Activated CD8-positive, alpha-beta memory T cell treated with anti-CD3 and anti-CD28 coated beads, Interleukin-2, amount 50 U/mL, for 1 hour (primary cell): Measurements from ENCODE around the gene ZBTB17.
A peak's percentile ranks its signal among the peaks of the same experiment; 100 is the strongest.
"Not testable (repeated sequence)": the region's sequence is repeated elsewhere in the genome, so short reads cannot be mapped to it uniquely, and the experiment has no call there.

ENCODE experiments used
- DNase-seq: peaks from one replicate; pipeline ENCODE4 v3.0.0-alpha.2; 2020; ENCODE audit errors: extremely low read depth

ZBTB17 gene

DNA sequence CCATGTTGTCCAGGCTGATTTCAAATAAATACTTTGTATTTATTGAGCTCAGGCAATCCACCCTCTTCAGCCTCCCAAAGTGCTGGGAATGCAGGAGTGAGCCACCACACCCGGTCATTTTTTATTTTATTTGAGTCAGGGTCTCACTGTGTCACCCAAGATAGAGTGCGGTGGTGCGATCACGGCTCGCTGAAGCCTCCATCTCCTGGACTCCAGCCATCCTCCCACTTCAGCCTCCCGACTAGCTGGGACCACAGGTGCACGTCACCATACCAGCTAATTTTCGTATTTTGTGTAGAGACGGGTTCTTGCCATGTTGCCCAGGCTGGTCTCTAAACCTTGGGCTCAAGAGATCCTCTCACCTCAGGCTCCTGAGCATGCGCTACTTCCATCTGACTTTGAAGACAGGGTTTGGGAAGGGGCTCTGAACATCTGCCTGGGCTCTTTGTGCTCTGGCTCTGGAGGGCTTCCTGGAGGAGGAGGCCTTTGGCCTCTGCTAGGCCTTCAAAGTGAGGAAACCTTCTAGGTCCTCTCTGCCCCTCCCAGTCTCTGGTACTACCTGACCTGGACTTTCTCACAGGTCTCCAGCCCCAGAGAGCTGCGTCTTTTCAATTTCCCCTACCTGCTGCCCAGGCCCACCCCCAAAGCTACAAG lies 36.2 kb upstream of the ZBTB17 start:
- no peak for DNase-seq

DNA sequence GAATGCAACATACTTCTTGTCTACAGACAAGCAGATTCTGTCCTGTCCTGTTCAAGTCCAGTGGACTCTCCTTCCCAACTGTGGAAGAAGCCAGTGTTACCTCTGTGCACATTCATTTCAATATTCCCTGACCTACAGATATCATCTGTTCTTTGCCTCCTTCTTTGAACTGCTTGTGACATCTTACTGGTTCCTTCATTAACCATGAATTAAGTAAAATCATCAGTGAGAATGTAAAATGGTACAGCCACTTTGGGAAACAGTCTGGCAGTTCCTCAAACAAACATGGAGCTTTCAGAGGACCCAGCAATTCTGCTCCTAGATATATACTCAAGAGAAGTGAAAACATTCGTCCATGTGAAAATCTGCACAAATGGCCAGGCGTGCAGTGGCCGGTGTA lies 34.9 kb upstream of the ZBTB17 start:
- DNase-seq = no peak

DNA sequence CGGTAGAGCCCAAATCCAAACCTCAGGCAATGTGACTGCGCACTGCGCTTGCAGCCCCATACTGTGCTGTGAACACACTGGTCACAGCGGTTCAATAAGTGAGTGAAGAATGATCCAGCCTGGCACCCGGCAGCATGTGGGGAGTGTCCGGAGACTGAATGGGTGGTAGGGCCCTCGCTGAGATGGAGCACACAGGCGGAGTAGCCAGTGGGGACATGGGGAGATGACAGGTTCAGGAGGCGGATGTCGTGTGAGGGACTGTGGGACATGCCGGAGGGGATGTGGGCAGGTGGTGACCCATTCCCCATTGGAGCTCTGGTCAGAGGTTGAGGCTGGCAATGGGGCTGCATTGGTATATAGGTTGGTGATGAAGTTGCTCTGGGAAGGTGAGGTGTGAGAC lies 33.8 kb upstream of the ZBTB17 start:
- DNase-seq = no peak

DNA sequence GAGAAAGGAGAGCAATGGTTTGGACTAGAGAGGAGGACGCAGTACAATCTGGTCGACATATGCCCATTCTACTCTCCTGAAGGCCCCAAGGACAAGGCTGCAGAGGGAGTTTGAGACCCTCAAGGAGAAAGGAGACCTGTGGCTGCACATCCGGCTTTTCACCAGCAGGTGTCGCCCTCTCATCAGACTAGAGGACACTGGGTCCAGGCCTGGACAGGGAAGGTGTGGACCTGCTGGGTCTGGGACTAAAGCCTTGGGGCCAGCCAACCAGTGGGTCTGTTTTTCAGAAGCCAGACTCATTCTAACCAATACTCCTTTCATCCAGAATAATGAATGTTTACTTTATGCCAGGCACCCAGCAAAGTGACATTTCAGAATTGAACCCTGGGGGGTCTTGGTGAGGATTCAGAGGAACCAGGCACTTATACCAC lies 33.1 kb upstream of the ZBTB17 start:
- peak; percentile 20 for DNase-seq

DNA sequence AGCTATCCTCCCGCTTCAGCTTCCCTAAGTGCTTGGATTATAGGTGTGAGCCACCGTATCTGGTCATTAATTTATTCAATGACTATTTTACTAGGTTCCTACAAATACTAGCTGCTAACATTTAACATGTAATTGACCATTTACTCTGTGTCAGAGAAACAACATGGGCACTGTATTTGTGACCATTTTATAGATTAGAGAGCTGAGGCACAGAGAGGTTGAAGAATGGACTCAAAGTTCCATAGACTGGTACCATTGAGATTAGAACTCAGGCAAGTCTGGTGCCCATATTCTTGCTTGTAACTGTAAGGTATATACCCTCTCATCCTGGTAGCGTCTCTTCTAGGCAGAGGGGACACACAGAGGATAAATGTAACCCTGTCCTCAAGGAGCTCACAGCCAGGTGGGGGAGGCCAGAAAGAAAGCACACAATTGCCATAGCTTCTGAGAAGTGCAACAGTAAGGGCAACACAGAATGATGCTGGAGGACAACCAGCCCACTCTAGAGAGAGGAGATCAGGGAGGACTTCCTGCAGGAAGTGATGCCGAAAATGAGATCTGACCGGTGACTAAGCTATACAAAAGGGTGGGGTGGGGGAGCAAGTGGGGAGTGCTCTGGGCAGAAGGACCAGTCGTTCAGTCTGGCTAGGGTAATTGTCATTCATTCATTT lies 31.9 kb upstream of the ZBTB17 start:
- DNase-seq = no peak

DNA sequence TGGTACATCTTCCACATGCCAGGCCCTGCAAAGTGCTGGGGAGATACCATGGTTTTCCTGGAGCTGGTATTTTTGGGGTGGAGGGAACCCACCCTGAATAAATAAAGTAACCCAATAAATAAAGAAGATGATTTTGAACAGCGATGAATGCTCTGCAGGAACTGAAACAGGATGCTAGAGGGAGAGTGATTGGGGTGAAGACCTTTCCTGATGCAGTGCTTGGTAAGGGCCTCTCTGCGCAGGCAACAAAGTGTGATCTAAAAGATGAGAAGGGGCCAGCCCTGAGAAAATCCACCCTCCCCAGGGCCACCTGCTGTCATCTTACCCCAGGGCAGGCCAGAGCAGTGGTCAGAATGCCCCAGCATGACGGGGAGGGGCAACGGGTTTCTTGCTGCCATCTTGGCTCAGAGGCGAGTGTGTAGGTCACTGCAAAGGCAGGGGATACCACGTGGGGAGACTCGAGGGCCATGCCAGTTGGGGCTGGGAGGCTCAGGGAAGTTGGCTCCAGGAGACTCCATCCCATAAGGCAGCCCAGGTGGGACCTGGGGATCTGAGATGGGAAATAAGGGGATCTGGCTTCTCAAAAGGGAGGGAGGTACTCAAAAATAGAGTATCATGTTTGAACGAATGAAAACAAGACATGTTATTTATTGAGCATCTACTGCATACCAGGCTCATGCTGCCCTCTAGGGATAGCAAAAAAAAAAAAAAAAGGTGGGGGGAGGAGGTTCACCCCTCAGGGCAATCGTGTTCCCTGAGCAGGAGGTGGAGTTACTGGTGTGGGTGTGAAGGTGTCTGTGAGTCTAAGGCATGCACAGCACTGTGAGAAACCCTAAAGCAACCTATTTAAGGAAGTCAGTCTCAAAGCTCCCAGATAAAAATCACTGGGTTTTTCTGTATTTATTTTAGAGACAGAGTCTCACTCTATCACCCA lies 30.9 kb upstream of the ZBTB17 start:
- no peak for DNase-seq

DNA sequence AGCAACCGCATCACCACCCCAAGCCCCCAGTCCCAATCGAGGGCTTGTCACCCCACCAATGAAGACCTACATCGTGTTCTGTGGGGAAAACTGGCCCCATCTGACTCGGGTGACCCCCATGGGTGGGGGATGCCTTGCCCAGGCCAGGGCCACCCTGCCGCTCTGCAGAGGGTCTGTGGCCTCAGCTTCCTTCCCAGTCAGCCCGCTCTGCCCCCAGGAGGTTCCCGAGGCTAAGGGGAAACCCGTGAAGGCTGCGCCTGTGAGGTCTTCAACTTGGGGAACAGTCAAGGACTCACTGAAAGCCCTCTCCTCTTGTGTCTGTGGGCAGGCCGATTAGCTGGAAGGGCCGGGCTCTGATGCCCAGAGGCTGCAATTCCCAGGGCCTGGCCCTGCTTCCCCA lies 30.1 kb upstream of the ZBTB17 start:
- DNase-seq = no peak

DNA sequence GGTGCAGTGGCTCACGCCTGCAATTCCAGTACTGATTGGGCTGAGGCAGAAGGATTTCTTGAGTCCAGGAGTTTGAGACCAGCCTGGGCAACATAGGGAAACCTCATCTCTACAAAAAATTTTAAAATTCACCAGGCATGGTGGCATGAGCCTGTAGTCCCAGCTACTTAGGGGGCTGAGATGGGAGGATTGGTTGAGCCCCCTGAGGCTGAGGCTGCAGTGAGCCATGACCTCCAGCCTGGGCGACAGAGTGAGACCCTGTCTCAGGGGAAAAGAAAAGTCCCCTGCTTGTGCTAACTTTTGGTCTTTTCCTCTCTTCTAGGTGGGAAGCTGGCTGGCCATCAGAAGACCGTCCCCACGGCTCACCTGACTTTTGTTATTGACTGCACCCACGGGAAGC lies 29.7 kb upstream of the ZBTB17 start:
- DNase-seq = no peak

DNA sequence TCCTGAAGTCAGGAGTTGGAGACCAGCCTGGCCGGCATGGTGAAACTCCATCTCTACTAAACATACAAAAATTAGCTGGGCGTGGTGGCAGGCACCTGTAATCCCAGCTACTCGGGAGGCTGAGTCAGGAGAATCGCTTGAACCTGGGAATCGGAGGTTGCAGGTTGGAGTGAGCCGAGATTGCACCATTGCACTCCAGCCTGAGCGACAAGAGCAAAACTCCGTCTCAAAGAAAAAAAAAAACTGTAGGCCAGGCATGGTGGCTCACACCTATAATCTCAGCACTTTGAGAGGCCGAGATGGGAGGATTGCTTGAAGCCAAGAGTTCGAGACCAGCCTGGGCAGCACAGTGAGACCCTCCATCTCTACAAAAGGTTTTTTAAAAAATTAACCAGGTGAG lies 25.4 kb upstream of the ZBTB17 start:
- DNase-seq = not testable (repeated sequence)

DNA sequence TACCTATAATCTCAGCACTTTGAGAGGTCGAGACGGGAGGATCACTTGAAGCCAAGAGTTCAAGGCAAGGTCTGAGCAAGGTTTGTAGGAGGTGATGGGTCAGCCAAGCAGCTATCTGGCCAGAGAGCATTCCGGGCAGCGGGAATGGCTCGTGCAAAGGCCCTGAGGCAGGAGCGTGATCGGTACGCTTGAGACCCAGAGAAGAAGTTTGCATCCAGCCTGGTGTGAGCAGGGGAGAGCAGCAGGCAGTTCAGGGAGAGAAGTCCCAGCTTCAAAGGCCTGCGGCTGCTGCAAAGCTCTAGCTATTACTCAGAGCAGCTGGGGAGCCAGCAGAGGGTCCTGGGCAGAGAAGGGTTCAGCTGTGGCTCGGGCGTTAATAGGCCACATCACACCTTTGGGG lies 23.0 kb upstream of the ZBTB17 start:
- no peak for DNase-seq

DNA sequence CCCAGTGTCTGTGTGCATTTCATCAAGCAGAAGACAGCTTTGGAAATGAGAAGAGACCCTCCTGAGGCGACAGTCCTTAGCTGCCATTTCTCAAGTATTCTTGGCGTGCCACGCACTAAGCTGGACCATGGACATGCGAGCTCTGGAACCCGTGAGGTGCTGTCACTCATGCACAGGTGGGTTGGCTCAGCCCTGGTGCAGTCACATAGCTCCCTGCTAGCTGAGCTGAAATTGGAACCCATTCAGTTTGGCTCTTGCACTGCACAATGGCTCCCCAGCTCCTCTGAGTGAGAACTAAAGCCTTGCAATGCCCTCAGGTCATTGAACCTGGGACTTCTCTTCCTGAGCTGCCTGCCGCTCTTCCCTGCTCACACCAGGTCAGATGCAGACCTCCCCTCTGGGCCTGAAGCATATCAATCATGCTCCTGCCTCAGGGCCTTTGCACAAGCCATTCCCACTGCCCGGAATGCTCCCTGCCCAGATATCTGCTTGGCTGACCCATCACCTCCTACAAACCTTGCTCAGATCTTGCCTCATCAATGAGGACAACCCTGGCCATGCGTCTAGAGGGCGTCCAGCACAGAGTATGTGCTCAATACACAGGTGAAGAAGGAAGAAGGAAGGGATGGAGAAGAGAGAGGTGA lies 21.9 kb upstream of the ZBTB17 start:
- DNase-seq = no peak

DNA sequence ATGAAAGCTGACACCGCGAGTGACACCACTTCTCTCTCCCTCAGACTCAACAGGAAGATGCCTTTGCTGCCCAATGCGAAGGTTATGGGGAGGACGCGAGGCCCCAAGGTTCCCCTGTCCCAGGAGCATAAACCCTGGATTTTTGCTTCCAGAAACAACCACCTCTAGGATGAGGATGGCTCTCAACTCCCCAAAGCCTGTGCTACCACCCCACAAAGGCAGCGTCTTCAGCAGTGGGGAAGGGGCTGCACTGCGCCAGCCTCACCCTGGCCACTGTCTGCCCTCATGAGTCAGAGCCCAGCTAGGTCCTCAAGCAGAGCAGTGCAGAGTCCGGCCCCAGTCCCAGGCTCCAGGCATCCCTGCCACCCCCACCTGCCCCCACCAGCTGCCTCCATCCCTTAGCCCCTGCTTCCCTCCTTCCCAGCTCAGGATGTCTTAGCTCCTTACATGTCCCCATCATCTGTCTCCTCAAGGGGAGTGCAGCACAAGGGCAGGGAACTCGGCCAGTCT lies 21.2 kb upstream of the ZBTB17 start:
- DNase-seq = no peak

DNA sequence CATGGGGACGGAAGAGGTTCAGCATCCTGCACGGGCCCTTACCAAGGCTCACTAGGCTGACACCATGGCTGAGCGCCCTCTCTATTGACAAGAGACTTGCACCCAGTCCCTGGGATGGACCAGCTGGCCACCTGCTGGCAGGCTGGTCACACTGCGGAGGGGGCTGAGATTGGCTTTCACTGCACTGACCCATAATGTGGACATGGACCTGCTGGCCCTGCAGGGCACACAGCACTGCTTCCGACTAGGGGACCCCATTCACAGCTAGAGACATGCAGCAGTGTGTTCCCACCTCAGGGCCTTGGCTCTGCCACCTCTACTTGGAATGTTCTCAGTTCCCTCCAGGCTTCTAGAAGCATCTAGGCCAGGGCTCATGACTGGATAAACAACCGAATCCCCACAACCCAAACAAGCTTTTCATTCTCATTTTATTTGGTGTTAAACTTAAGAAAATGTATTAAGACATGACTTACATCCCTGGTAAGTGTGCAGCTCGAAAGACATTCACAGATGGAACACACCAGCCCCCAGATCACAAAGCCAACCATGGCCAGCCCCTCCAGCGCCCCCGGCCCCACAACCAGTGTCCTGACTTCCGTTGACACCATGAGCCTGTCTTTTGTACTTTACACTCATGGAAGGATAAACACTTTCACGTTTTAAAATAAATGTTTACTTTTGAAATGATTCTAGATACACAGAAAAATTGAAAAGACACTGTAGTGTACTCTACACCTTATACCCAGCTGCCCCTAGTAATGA lies 18.9 kb upstream of the ZBTB17 start:
- DNase-seq = no peak

DNA sequence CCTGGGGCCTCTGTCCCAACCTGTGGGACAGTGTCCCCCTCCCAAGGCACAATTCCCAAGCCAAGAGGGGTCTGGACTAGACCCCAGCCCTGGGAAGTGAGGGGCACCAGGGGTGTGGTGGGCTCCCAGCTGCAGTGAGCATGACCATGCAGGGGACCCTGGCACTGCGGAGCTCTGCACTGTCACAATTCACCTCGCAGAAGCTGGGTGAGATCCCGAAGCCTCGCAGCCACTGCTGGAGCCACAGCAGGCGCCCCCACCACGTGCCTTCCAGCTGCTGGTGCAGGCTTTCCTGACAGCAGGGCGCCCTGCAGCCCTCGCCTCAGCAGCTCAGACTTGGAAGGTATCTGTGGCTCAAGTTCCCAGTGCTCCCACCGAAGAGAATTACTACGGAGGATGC lies 18.2 kb upstream of the ZBTB17 start:
- DNase-seq = no peak

DNA sequence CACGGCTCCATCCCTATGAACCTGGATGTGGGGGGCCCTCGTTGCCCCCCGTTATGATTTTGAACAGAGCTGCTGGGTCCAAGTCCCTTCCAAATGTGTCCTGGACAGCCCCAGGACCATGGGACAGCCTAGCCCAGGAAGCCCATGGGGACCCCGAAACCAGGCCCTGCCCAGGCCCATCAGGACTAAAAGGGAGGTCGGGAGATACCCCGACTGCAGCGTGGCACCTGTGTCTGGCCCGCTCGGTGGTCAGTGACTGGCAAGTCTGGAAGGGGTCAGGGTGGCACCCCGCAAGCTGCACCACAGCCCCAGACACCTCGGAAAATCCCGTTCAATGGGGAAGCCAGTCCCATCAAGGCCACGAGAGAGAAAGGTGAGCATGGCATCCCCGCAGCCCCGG lies 17.8 kb upstream of the ZBTB17 start:
- no peak for DNase-seq

DNA sequence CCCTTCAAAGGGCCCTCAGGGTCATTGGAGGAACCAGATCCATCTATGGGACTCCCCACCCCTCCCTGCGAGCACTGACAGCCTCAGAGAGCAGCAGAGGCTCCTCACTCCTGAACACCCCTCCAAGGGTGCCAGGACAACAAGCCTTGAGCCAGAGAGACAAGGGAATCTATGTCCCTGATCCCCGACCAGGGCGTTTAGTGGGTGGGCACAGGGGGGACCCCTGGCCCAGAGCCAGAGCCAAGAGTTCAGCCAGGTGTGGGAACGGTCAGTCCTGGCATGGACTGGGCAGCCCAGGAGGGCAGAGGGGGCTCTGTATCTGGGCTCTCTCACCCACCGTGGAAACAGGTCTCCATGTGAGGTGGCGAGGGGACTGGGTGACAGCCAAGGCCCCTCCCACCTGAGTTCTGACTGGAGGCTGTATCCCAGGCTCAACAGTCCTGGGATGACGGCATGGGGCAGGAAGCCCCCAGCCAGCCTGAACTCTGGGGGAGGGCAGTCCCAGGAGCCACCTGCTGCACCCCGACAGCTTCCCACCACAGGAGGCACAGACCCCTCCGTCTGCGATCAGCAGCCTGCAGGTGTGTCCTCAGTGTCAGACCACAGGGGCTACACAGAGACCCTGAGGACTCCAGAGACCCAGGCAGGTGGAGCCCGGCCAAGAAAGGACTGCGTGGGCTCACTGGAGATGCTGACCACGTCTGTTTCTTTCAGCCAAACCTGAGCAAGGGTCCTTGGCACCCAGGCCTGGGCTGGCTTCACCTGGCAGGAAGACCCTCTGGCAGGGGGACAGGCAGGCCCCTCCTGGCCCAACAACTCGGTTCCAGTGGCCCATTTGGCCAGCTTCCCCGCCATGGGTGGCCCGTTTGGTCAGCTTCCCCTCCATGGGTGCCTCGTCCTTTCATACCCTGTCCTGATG lies 16.9 kb upstream of the ZBTB17 start:
- no peak for DNase-seq

DNA sequence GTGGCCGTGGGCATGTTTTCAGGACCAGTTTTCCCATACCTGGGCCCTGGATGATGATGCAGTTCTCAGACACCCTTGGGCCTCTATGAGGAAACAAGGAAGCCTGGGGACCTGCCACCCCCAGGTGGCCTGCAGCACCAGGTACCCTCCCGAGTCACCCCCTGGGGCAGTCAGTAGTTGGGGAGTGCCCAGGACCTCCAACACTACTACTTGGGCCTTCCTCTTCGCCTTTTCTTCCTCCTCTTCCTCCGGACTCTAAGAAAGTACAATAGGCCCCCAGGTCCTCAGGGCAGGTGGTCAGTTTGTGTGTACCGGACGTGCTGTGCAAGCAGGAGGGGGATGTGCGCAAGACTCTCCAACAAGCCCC lies 16.3 kb upstream of the ZBTB17 start:
- DNase-seq = no peak

DNA sequence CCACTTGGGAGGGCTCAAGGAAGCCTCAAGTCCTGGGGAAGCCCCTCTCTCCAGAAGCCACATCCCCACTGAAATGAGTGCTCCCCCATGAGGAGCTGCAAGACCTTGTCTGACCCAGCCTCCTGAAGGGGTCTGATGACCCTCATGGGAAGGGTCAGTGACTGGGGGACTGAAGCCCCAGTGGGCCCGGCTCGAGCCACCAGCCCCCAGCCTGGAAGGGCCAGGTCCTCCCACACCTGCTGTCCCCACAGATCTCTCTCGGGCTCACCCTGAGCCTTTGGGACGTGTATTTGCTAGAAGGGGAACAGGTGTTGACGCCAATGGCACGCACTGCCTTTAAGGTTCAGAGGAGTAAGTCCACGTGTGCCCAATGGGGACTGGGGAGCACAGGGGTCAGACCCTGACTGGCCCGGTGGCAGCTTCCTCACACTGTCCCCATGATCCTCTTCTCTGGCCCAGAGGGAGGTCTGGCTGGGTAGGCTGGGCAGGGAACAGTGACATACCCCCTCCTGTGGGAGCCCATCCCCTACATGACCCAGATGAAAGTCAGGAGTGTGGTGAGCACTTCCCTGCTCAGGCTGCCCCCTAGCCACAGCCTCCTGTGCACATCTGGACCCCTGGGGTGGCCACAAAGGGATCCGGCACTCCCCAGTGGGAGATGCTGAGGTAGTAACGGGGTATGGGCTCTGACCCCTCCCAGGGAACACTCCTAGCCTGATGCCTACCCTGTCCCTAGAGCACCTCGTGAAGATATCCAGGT lies 15.7 kb upstream of the ZBTB17 start:
- no peak for DNase-seq

DNA sequence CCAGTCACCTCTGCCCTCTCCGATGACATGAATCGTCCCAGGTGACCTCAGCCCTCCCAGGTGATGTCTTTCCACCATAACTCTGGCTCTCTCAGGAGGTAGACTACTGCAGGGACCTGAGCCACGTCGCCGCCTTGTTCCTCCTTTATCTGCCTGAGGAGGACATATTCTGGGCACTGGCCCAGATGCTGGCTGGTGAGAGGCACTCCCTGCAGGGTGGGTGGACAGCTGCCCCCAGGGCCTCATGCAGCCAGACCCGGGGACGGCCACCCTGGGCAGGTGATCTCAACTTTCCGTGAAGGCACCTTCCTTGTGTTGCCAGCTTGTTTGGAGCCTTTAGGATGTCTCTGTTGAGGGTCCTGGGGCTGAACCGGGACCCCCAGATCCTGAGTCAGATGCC lies 13.9 kb upstream of the ZBTB17 start:
- DNase-seq = no peak
